ENCODE results near the gene TMEM63C.

Gene TMEM63C

GRCh38 chr14:77187649-77188012 is 6.0 kb downstream of the TMEM63C start:
- TF ChIP-seq RAD21 (IDR thresholded peaks at IDR 0.05; ENCODE audit: low read depth) (no peak), ZBTB7A (IDR thresholded peaks at IDR 0.05; ENCODE audit: low read depth) (no peak), MAX (IDR thresholded peaks at IDR 0.05) (no peak), FOXM1 (IDR thresholded peaks at IDR 0.05; ENCODE audit: borderline replicate concordance, low read depth) (no peak)

- no peak for TF ChIP-seq REST (IDR thresholded peaks at IDR 0.05; ENCODE audit: low read depth)
These were observed 7.9 kb downstream of the TMEM63C start for GRCh38 chr14:77189479-77189878.

GRCh38 chr14:77190977-77191376 is 9.4 kb downstream of the TMEM63C start:
- TF ChIP-seq REST (IDR thresholded peaks at IDR 0.05; ENCODE audit: low read depth): no peak
- no peak for TF ChIP-seq YY1 (IDR thresholded peaks at IDR 0.05; ENCODE audit: low read depth)
- TF ChIP-seq CREB1 (IDR thresholded peaks at IDR 0.05; ENCODE audit: low read depth): no peak
- TF ChIP-seq USF1 (IDR thresholded peaks at IDR 0.05): no peak
- no peak for TF ChIP-seq EGR1 (IDR thresholded peaks at IDR 0.05)
- no peak for TF ChIP-seq CEBPB (IDR thresholded peaks at IDR 0.05)
- no peak for TF ChIP-seq RAD21 (IDR thresholded peaks at IDR 0.05; ENCODE audit: low read depth)
- no peak for TF ChIP-seq TAF1 (IDR thresholded peaks at IDR 0.05; ENCODE audit: low read depth)
- no peak for TF ChIP-seq TCF12 (IDR thresholded peaks at IDR 0.05; ENCODE audit: low read depth)
- TF ChIP-seq NFIC (IDR thresholded peaks at IDR 0.05): no peak
- no peak for TF ChIP-seq ZBTB7A (IDR thresholded peaks at IDR 0.05; ENCODE audit: low read depth)
- no peak for TF ChIP-seq TEAD4 (IDR thresholded peaks at IDR 0.05)
- no peak for TF ChIP-seq EP300 (IDR thresholded peaks at IDR 0.05; ENCODE audit: borderline replicate concordance)
- no peak for TF ChIP-seq MAX (IDR thresholded peaks at IDR 0.05)
- no peak for TF ChIP-seq FOXM1 (IDR thresholded peaks at IDR 0.05; ENCODE audit: borderline replicate concordance, low read depth)

GRCh38 chr14:77194706-77195105 is 13.1 kb downstream of the TMEM63C start:
- TF ChIP-seq NFIC (IDR thresholded peaks at IDR 0.05) (no peak), TAF1 (IDR thresholded peaks at IDR 0.05; ENCODE audit: low read depth) (no peak), ZBTB7A (IDR thresholded peaks at IDR 0.05; ENCODE audit: low read depth) (no peak)

GRCh38 chr14:77195766-77196165 is 14.2 kb downstream of the TMEM63C start:
- TF ChIP-seq MAX (IDR thresholded peaks at IDR 0.05): no peak

GRCh38 chr14:77197988-77198387 is 16.4 kb downstream of the TMEM63C start:
- TF ChIP-seq TCF12 (IDR thresholded peaks at IDR 0.05; ENCODE audit: low read depth): no peak
- TF ChIP-seq EP300 (IDR thresholded peaks at IDR 0.05; ENCODE audit: borderline replicate concordance): no peak
- TF ChIP-seq CREB1 (IDR thresholded peaks at IDR 0.05; ENCODE audit: low read depth): no peak
- TF ChIP-seq EGR1 (IDR thresholded peaks at IDR 0.05): no peak
- no peak for TF ChIP-seq TAF1 (IDR thresholded peaks at IDR 0.05; ENCODE audit: low read depth)
- no peak for TF ChIP-seq USF1 (IDR thresholded peaks at IDR 0.05)
- no peak for TF ChIP-seq NFIC (IDR thresholded peaks at IDR 0.05)
- no peak for TF ChIP-seq RAD21 (IDR thresholded peaks at IDR 0.05; ENCODE audit: low read depth)
- no peak for TF ChIP-seq TEAD4 (IDR thresholded peaks at IDR 0.05)
- no peak for TF ChIP-seq MAX (IDR thresholded peaks at IDR 0.05)
- TF ChIP-seq YY1 (IDR thresholded peaks at IDR 0.05; ENCODE audit: low read depth): no peak
- TF ChIP-seq ZBTB7A (IDR thresholded peaks at IDR 0.05; ENCODE audit: low read depth): no peak

- TF ChIP-seq FOXM1 (IDR thresholded peaks at IDR 0.05; ENCODE audit: borderline replicate concordance, low read depth) (no peak), MAX (IDR thresholded peaks at IDR 0.05) (no peak), YY1 (IDR thresholded peaks at IDR 0.05; ENCODE audit: low read depth) (no peak), REST (IDR thresholded peaks at IDR 0.05; ENCODE audit: low read depth) (no peak), CEBPB (IDR thresholded peaks at IDR 0.05) (no peak), USF1 (IDR thresholded peaks at IDR 0.05) (no peak), NFIC (IDR thresholded peaks at IDR 0.05) (no peak), EP300 (IDR thresholded peaks at IDR 0.05; ENCODE audit: borderline replicate concordance) (no peak), RAD21 (IDR thresholded peaks at IDR 0.05; ENCODE audit: low read depth) (no peak)
These were observed 17.0 kb downstream of the TMEM63C start for GRCh38 chr14:77198561-77198960.
